A673 (cell line): ENCODE measurements around the gene SLC9A4.

Experiments used
- EZH2 ChIP-seq: fragments of 200-600 bp; sonication (generic); IDR thresholded peaks from 2 replicates; pipeline ENCODE4 v1.6.1; 2017; ENCODE audit warnings: borderline replicate concordance, low read depth, mild to moderate bottlenecking, mixed read lengths, antibody characterized with exemption, low read length; ENCODE audit not compliant: poor library complexity, severe bottlenecking
- TF ChIP-seq, protein P1 (sequence below): fragments of 300-800, 200-600 bp; sonication (generic); conservative IDR thresholded peaks from 2 replicates; pipeline ENCODE4 v1.5.1; 2017; ENCODE audit warnings: low read depth, mild to moderate bottlenecking, antibody characterized with exemption, low read length, moderate library complexity, mixed read lengths

DNA sequence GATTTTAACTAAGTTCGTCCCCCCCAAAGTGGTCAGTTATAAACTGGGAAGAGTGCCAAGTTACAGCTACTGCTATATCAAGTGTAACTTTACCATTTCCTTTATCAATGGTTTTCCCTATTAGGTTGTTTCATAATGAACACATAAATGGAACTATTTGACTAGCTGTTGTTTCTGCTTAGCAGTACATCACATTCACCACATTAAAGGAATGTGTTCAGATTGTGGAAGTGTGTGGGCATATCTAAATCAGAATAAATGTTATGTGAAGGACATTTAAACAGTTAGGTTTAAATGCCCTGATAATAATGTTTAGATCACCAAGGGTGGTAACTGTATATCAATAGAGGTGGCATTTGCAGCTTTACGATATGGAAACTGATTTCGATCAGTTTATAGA lies 45.1 kb downstream of the SLC9A4 start:
- TF ChIP-seq, protein P1, sequence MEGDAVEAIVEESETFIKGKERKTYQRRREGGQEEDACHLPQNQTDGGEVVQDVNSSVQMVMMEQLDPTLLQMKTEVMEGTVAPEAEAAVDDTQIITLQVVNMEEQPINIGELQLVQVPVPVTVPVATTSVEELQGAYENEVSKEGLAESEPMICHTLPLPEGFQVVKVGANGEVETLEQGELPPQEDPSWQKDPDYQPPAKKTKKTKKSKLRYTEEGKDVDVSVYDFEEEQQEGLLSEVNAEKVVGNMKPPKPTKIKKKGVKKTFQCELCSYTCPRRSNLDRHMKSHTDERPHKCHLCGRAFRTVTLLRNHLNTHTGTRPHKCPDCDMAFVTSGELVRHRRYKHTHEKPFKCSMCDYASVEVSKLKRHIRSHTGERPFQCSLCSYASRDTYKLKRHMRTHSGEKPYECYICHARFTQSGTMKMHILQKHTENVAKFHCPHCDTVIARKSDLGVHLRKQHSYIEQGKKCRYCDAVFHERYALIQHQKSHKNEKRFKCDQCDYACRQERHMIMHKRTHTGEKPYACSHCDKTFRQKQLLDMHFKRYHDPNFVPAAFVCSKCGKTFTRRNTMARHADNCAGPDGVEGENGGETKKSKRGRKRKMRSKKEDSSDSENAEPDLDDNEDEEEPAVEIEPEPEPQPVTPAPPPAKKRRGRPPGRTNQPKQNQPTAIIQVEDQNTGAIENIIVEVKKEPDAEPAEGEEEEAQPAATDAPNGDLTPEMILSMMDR: no peak
- no peak for TF ChIP-seq EZH2
